GM19395 (cell line): ENCODE data around the gene VDR.

Experiments used
- ATAC-seq: cut with Tn5 transposase; IDR thresholded peaks from one replicate; pipeline ENCODE4 v1.9.1; 2021; ENCODE audit warnings: mild to moderate bottlenecking, moderate library complexity; ENCODE audit not compliant: unreplicated experiment

The VDR gene

DNA sequence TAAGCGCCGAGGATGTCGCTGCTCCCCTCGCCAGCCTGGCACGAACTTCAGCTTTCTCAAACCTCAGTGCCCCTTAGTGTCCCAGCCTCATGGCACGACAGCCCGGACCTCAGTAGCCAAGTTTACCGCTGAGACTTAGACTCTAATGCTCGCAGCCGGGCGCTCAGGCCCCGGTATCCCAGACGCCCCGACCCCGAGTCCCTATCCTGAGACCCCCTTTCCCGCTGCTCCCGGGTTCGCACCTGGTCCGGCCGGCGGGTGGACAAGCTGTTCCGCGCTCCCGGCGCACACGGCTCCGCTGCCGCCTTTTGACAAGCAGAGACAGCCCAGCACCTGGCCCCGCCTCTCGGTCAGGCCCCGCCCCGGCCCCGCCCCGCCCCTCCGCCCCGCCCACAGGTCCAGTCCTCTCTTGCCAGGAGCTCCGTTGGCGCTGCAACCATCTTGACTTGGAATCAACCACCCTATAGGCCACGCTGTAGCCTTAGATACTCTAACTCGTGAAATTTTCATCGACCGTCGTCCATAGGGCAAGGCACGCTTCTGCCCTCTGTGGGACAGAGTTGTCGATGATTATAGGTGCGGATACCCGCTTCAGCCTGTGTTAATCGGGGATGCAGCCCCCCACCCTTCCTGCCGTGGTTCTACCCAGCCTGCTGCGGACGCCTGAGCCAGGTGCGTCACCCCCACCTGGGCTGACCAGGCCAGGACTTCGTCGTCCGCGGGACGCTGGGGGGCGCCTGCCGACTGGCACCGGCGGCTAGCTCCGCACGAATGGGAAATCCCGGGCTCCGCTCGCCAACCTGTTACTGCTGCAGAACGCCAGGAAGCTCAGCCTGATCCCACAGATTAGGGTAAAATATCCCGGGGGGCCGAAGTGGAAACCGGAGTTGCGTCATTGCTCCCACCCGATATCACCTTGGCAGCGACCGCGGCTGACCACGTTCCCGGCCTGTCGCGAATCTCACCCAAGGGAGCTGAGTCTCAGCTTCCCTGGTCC lies at the start of gene VDR:
Gene VDR, minus strand, starts transcription at position 282 of the 997 bp plus-strand sequence. CDS start 25,881 bp downstream, outside the sequence.
- peak; percentile 73 for ATAC-seq

DNA sequence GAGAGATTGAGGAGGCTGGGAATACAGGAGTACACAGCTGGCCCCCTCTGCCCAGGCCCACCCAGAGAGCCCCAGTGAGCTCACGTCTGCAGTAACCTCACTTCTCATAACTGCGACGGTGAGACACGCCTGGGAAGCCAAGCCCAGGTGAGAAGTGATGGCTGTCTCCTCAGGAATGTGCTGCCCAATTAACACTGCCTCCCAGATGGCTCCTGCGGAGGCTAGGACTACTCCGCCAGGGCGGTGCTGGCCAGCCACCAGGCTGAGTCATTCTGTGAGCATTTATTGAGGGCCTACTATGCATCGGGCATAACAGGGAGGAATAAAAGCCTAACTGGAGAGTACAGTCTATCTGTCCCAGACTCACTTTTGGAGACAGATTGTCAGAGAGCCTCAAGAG lies 49.3 kb upstream of the VDR start:
- ATAC-seq: no peak

DNA sequence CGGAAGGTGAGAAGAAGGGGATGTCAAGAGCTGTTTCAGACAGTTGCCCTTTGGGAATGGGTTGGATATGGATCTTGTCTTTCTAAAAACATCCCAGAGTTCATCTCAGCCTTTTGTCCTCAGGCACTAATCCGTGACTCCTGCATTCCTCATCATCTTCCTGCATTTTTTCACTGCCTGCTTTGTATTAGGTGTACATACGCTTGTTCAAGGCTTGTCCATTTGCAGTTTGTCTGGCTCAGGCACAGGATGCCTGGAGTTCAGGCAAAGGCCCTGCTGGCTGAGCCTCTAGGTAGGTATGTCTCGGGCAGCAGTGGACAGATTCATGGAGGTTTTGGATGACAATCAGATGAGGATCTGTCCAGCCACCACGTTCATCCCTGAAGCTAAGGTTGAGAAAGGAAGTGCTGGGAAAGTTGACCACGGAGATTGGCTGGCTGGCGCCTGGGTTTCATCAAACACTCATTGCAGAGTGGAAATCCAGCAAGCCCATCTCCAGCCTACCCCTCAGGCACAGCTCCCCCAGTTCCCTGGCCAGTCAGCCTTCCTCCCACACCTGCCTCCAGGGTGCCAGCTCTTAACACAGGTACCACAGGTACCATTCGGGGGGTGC lies 46.2 kb upstream of the VDR start:
- no peak for ATAC-seq

DNA sequence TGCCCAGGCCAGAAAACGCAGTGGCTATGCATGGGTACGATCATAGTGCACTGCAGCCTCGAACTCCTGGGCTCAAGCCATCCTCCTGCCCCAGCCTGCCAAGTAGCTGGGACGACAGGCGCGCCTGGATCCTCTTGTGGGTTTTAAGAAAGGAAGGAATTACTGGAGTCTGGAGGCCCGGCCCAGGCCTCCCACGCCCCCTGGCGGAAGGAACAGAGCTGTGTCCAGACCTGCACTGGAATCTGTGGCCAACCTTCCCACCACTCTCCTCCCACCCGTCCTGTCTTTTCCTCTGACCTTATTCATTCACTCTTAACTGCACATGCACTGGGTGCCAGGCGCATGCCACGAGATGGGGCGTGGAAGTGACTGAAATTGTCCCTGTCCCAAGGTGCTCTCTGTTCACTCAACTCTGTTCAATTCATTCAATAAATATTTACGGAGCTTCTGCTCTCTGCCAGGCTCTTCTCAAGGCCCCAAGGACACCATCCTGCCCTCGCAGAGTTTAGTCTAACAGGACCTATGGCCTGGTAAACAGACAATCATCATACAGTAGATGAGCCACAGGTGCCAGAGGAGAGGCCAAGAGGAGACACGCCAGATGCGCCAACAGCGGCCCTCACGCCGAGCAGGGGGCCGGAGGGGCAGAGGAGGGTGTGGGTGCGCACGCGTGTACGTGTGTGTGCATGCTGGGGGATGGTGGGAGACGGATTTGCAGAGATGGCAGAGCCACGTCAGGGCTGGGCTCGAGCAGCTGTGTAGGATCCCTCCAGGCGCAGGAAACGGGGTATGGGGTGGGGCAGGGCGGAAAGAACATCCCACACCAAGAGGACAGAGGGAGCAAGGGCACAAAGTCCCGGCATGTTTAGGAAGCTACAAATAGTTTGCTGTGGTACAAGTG lies 44.9 kb upstream of the VDR start:
- no peak for ATAC-seq

DNA sequence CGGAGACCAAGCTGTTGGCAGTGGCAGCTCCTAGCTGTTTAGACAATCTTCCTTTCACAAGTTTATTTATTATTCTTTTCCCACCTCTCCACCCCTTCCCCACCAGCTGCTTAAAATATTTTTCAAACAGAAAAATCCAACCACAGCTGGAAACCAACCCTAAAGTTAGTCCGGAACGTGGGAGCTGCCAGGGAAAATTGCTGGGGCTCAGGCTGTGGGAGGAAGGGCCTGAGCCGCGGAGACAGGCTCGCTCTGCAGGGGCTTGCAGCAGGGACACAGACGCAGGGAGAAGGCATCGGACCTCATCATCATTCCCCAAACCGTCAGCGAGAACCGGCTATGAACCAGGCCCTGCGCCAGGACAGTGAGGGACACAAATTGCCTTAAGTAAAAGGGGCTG lies 42.5 kb upstream of the VDR start:
- no peak for ATAC-seq

DNA sequence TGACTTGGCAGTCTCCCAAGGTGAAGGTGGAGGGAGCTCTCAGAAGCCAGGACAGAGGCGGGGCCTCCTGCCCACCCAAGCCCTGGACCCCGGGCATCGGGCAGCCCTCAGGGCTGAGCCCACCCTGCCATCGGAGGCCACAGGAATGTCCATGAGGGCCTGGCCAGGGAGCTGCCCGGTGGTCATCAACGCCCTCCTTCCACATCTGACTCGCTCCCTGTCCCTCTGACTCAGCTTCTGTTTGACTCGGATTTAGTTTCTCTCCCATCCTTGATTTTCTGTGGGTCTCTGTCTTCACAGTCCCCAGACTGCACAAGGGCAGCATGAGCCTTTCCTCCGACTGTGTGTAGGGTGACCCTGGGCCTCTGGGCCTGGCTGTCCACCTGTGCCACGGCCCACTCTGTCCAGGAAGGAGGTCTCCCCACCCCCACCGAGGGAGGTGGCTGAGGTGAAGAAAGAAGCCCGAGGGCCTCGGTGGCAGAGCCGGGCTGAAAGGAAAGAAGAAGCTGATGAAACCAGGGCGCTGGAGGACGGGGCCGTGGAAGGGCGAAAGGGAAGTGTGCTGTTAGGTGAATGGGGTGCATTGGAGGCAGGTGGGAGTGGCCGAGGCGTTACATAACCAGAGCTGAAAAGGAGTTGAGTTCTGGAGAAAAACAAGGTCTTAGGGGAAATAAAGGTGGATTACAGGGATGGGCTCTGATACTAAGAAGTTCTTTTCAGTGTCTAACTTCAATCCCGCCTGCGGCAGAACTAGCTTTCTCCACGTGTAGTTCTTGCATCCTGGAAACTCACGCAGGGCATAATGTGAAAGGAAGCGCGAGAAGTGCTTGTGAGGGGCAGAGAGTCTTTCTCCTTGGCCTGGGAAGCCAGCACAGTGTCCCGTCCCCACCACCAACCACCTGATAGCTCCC lies 41.9 kb upstream of the VDR start:
- ATAC-seq: no peak

DNA sequence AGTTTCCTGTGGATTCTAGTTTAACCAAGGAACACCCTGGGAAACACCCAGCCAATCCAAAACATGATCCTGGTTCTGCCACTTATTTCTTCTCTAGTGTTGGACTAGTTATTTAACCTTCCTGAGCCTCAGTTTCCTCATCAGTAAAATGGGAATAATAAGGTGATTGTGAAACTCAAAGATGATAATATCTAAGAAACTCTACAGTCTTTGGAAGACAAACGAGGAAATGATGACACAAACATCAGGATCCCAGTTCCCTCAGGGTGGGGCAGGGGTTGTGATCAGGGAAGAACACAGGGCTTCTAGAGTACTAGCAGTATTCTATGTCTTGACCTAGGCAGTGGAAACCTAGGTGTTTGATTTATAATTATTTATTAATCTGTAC lies 40.5 kb upstream of the VDR start:
- no peak for ATAC-seq

DNA sequence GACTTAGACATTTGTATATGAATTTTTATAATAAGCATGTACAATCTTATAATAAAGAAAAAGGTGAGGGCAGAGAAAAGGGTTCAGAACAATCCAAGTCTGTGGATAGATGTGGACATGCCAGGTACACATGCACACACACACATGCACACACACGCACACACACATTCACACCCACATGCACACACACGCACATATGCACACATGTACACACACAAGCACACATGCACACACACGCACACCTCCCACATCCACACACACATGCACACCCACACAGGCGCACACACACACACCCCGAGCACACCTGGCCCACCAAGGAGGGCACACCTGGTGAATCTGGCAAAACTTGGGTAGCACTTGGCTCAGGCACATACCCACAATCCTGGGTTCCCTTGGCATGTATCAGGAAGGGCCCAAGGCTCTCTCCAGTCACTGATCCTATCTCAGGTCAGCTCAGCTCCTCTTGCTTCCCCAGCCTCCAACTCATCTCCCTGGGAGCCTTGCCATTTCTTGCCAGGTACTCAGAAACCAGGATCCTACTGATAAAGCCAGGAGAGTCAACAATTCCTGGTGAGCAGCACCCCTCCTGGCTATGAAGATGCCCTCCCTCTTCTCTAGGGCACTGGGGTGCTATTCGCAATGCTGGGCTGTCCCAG lies 40.0 kb upstream of the VDR start:
- no peak for ATAC-seq

DNA sequence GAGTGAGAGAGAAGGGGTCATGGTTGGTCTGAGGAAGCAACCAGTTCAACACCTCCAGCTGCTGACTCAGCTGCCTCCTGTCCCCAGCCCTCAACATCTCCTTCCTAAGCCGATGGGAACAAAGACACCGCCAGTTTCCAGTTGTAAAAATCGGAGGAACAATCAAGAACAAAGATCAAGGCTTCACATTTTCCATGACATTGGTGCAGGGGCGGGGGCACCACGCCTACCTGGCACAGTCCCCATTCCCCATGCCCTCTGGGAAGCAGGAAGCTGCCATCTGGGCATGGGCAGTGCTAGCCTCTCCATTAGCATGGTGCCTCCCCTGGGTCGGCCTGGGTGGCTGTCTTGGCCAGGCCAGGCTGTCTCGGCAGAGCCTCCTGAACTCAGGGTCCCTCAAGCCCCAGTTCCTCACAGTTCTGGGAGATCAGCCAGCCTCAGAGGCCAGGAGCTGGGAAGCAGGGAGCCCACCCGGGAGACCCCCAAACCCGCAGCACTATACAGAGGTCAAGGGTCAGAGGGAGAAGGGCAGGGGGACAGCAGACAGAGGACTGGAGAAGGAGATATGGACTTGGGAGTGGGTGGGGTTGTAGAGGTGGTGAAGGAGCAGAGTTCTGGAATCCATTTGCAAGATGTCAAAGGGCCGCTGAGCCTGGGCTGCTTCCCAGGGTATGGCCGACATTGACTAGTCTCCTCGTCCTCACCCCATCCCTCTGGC lies 39.0 kb upstream of the VDR start:
- no peak for ATAC-seq

DNA sequence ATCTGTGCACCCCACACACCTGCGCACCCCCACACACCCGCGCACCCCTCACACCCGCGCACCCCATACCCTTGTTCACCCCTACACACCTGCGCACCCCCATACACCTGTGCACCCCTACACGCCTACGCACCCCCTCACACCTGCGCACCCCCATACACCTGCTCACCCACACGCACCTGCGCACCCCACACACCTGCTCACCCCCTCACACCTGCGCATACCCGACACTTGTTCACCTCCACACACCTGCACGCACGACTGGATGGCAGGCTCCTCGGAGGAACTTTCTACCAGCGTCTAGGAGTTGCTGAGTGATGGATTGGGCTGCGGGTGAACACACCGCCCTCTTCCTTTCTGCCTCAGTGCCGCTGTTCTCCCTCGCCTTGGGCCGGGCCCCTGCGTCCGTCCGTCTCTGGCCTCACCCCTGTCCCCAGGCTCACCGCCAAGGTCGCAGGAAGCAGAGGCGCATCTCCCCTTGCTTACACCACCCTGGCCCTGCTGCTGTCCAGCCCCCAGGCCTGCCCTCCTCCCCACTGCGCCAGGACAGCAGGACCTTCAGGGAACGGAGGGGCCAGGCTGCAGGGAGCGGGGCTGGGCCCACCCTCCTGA lies 37.9 kb upstream of the VDR start:
- no peak for ATAC-seq

DNA sequence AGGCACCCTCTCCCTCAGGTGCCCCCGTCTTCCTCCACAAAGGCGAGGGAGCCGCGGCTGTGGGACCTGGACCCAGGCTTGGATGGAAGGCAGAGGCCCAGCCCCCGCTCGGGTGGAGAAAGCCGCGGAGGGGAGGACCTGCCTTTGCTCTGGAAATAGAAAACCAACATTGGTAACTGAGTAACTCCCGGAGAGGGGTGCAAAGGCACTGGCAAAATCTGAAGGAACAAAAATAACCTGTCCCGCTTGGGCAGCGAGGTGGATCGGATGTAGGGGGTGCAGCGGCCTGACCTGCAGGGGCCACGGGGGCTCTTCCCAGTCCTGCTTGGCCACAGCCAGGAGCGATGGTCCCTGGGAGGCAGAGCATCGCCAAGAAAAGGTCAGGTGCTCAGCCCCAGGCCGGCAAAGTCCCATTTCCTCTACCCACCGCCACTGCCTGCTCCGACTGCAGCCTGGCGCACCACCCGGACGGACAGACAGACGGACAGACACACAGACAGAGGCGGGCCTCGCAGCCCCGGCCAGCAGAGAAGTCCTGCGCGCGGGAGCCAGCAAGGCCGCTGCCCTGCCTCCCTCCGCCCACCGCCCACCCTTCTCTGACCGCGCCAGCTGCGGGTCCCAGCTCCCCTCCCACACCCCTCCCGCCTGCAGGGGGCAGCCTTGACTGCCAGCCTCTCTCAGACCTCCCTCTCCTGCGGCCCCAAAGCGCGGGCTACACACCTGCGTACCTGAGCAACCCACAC lies 37.2 kb upstream of the VDR start:
- no peak for ATAC-seq

DNA sequence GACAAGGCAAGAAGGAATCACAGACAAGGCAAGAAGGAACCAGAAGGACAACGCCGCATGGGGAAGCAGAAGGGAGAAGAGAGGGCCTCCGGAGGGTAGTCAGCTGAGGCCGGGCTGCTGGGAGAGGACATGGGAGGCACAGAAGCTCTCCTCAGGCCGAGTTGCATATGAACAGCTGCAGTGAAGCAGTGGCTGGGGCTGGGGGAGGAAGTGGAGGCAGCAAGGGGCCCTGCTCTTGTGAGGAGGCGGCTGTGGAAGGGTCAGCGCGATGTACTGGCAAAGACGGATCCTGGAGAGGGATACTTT lies 36.6 kb upstream of the VDR start:
- no peak for ATAC-seq

DNA sequence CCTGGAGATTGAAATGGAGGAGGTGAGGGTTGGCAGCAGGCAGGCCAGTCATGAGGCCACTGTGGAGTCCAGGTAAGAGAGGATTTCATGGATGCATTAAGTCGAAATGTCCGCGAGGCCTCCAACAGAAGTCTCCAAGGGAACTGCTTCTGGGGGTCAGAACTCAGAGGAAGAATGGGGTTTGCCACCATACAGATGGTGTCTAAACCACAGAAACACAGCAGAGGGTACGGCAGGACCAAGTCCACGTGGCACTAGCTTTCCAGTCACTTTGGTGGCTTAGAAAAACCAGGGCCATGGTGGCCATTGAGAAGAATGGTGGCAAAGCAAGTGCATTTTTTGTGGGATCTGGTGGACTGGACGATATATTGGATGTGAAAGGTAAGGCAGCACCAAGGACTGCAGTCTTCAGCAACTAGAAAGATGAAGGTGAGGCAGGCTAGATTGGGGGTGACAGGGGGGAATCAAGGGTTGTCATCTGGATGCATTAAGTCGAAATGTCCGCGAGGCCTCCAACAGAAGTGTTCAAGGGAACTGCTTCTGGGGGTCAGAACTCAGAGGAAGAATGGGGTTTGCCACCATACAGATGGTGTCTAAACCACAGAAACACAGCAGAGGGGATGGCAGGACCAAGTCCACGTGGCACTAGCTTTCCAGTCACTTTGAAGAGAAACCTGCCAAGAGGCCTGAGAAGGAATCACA lies 36.1 kb upstream of the VDR start:
- no peak for ATAC-seq

DNA sequence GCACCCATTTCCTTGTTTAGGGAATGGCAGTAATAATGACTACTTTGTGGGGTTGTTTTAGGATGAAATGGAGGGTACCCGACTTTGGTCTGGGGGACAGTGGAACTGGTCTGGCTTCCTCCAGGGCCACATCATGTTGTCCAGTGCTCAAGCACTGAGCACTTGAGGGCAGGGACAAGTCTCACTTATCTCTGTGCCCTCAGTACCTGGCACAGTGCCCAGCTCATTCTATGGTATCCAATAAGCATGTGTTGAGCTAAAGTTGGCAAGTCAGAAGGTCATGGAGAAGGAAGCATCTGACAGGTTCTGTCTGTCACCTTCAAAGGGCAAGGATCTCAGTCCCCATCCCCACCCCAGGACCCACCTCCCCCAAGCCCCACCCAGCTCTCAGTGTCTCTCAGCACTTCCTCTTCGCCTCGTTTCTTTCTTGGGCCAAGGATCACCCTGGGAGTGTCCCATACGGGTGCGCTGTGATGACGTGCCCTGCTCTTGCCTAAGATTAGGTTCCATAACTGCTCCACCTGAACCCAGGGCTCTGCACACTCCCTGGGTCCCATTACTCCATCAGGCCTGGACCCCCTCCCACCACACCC lies 34.3 kb upstream of the VDR start:
- no peak for ATAC-seq

DNA sequence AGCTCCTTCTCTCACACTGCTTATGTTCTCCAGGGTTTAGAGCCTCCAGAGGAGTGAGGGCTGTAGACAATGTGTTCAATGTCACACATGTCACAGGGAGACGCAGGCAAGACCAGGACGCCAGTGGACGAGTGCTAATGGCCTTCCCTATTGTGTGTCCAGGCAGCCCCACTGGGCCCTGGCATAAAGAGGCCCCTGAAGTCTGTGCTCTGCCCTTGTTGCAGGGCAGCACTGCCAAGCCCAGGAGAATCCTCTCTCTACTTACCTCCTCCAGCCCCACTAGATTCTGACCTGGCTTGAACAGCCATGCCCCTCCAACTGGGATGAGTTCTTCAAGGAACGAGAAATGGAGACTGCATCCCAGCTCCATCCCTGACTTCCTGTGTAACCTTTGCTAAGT lies 33.8 kb upstream of the VDR start:
- ATAC-seq: no peak

DNA sequence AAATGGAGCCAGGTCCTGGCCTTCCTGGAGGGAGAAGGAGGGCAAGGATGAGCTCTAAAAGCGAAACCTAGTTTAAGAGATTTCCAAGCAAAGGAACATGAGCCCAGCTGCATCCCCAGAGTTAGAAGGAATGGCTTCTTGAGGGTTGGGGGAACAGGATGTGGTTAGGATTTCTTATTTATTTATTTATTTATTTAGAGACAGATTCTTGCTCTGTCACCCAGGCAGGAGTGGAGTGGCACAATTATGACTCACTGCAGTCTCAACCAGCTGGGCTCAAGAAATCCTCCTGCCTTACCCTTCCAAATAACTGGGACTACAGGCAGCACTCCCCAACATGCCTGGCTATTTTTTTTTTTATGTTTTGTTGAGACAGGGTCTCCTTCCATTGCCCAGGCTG lies 33.3 kb upstream of the VDR start:
- no peak for ATAC-seq

DNA sequence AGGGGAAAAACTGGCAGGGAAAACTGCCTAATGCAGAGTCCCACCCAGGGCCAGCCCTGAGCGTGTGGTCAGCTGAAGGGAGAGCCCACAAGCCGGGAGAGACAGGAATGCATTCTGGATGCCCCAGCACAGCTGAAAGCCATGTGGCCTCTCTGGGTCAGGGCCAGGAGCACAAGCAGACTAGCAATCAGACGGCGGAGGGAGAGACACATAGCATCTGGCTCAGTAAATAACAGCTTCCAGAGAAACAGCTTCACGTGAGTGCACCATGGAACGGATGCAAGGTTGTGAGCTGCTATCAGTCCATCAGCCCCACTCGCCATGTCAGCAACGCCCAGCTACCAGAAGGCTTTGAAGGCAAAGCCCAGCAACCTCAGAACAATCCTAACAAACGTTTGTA lies 30.4 kb upstream of the VDR start:
- ATAC-seq: no peak
